ENCODE results near the gene CTBP2. TPM values are rescaled to one million over a fixed set of nuclear protein-coding genes. Genes with fewer than 3 reads are reported as not detected.

The CTBP2 gene
- total RNA-seq, 1 experiment from 2014 or later: 125 TPM

DNA sequence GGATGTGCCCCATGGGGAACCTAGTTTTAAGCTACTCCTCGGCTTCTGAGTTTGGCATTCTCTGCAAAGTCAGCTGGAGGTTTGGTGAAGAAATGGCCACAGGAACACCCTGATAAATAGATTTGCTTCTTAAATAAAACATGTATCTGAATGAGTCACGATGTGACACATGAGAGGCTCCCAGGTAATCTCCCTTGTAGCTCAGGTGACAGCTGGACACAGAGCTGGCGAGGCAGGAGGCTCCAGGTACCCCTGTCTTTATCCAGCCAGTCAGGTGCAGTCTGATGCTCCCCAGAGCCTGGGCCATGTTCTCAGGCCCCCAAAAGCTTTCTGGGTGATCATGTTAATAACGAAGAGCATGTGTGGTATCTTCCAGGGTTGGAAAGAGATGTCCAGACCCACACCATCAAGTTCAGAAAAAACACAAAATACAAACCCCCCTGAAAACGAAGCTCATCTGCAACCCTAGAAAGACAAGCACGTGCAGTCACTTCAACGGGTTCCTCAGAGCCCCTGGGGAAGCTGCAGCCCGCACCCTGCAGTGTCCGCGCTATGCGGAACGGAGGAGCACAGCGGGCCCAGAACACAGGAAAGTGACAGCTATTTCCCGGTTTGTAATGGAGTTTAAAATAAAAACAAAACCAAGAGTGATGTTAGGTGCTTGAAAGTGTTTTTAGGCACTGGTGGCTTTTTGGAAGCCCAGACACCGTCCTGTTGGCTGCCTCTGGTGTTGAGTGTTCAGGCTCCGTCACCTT lies 149.0 kb downstream of the CTBP2 start:
- no peaks in the 10 kb centered on the region for H3K9me3 ChIP-seq (ENCODE audit: control insufficient read depth, insufficient read depth, low read depth, low read length)
- no peak for DNase-seq (ENCODE audit: low read depth, low spot score)
- no peak for TF ChIP-seq POLR2AphosphoS5 (IDR thresholded peaks at IDR 0.05; ENCODE audit: low read depth, low read length)
- TF ChIP-seq TCF7L2 (IDR thresholded peaks at IDR 0.05; ENCODE audit: low read depth, low read length): no peak
- TF ChIP-seq, protein P1, sequence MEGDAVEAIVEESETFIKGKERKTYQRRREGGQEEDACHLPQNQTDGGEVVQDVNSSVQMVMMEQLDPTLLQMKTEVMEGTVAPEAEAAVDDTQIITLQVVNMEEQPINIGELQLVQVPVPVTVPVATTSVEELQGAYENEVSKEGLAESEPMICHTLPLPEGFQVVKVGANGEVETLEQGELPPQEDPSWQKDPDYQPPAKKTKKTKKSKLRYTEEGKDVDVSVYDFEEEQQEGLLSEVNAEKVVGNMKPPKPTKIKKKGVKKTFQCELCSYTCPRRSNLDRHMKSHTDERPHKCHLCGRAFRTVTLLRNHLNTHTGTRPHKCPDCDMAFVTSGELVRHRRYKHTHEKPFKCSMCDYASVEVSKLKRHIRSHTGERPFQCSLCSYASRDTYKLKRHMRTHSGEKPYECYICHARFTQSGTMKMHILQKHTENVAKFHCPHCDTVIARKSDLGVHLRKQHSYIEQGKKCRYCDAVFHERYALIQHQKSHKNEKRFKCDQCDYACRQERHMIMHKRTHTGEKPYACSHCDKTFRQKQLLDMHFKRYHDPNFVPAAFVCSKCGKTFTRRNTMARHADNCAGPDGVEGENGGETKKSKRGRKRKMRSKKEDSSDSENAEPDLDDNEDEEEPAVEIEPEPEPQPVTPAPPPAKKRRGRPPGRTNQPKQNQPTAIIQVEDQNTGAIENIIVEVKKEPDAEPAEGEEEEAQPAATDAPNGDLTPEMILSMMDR (IDR thresholded peaks at IDR 0.05): no peak
- TF ChIP-seq SIN3A (IDR thresholded peaks at IDR 0.05; ENCODE audit: borderline replicate concordance, insufficient read depth, low read depth, low read length): no peak
- TF ChIP-seq, protein P2, sequence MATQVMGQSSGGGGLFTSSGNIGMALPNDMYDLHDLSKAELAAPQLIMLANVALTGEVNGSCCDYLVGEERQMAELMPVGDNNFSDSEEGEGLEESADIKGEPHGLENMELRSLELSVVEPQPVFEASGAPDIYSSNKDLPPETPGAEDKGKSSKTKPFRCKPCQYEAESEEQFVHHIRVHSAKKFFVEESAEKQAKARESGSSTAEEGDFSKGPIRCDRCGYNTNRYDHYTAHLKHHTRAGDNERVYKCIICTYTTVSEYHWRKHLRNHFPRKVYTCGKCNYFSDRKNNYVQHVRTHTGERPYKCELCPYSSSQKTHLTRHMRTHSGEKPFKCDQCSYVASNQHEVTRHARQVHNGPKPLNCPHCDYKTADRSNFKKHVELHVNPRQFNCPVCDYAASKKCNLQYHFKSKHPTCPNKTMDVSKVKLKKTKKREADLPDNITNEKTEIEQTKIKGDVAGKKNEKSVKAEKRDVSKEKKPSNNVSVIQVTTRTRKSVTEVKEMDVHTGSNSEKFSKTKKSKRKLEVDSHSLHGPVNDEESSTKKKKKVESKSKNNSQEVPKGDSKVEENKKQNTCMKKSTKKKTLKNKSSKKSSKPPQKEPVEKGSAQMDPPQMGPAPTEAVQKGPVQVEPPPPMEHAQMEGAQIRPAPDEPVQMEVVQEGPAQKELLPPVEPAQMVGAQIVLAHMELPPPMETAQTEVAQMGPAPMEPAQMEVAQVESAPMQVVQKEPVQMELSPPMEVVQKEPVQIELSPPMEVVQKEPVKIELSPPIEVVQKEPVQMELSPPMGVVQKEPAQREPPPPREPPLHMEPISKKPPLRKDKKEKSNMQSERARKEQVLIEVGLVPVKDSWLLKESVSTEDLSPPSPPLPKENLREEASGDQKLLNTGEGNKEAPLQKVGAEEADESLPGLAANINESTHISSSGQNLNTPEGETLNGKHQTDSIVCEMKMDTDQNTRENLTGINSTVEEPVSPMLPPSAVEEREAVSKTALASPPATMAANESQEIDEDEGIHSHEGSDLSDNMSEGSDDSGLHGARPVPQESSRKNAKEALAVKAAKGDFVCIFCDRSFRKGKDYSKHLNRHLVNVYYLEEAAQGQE (IDR thresholded peaks at IDR 0.05; ENCODE audit: insufficient read depth in 1 of 2, low read depth in 2 of 2, low read length in 1 of 2): no peak
- H3K27ac ChIP-seq (ENCODE audit: low read length): no peak overlapping the region
- ChIA-PET CTCF (no interaction called here), POLR2A (interaction anchor here (0.6 kb wide), 1 partner anchor 712 kb away, joined by 5 read pairs; no protein-coding TSS in a partner anchor)
- in situ Hi-C loops (cut with HindIII; ENCODE audit: low pct_unique_long_range_greater_than_20kb, low sequenced_read_pairs) (no loop called here), intact Hi-C loops (cut with micrococcal nuclease; ENCODE audit: unreplicated experiment) (no loop called here)
- no TSS peak for BruUV-seq (replicated peaks)
- no peak overlapping the region for H3K4me3 ChIP-seq (ENCODE audit: low read depth in 2 of 2, low read length in 2 of 2)
- no peaks in the 10 kb centered on the region for H3K4me1 ChIP-seq (ENCODE audit: control insufficient read depth, insufficient read depth, low read length)
- H3K36me3 ChIP-seq (ENCODE audit: control insufficient read depth, insufficient read depth, low read length): no peaks in the 10 kb centered on the region; the same call in none of the 2 replicates
- no peak for ATAC-seq
- no peaks in the 10 kb centered on the region for H3K27me3 ChIP-seq (ENCODE audit: control insufficient read depth, insufficient read depth, low read length)

DNA sequence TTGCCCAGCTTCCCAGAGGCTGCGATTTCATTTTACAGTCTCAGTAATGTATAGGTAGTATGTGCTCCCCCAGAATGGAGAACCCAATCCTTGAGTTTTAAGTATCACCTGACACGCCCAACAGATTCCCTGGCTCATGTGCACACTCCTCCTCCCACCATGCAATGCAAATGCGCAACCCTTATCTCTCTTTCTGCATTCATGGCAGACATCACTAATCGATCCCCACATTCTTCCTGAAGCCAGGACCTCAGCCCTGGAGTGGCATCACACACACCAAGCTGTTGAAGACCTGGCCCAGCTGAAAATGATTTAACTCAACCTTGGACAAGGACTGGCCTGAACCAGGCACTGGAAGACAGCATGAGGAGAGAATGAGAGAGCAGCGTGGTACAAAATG lies 150.0 kb downstream of the CTBP2 start:
- H3K27ac ChIP-seq (ENCODE audit: low read length): no peak overlapping the region
- ChIA-PET CTCF (no interaction called here), POLR2A (interaction anchor here (0.6 kb wide), 1 partner anchor 37 kb away, joined by 9 read pairs; no protein-coding TSS in a partner anchor)
- no peaks in the 10 kb centered on the region for H3K9me3 ChIP-seq (ENCODE audit: control insufficient read depth, insufficient read depth, low read depth, low read length)
- no peak for DNase-seq (ENCODE audit: low read depth, low spot score)
- intact Hi-C loops (cut with micrococcal nuclease; ENCODE audit: unreplicated experiment): no loop called here
- no peak for TF ChIP-seq TCF7L2 (IDR thresholded peaks at IDR 0.05; ENCODE audit: low read depth, low read length)
- TF ChIP-seq, protein P1 (IDR thresholded peaks at IDR 0.05): no peak
- TF ChIP-seq POLR2AphosphoS5 (IDR thresholded peaks at IDR 0.05; ENCODE audit: low read depth, low read length): no peak
- TF ChIP-seq, protein P2 (IDR thresholded peaks at IDR 0.05; ENCODE audit: insufficient read depth in 1 of 2, low read depth in 2 of 2, low read length in 1 of 2): no peak
- no peak for TF ChIP-seq SIN3A (IDR thresholded peaks at IDR 0.05; ENCODE audit: borderline replicate concordance, insufficient read depth, low read depth, low read length)
- no peak for ATAC-seq
- no peaks in the 10 kb centered on the region; the same call in none of the 2 replicates for H3K36me3 ChIP-seq (ENCODE audit: control insufficient read depth, insufficient read depth, low read length)
- no peaks in the 10 kb centered on the region for H3K27me3 ChIP-seq (ENCODE audit: control insufficient read depth, insufficient read depth, low read length)
- in situ Hi-C loops (cut with HindIII; ENCODE audit: low pct_unique_long_range_greater_than_20kb, low sequenced_read_pairs): no loop called here
- BruUV-seq (replicated peaks): no TSS peak
- H3K4me3 ChIP-seq (ENCODE audit: low read depth in 2 of 2, low read length in 2 of 2): no peak overlapping the region
- H3K4me1 ChIP-seq (ENCODE audit: control insufficient read depth, insufficient read depth, low read length): no peaks in the 10 kb centered on the region

All from Panc1 (cell line).